Suppressor macrophage treated with lipopolysaccharide for 4 hours (primary cell): ENCODE measurements around the gene CACNA2D4.

Experiments used
- DNase-seq: peaks from one replicate; pipeline ENCODE4 v3.0.0-alpha.2; 2020

CACNA2D4 gene

GRCh38 chr12:1885599-1886245 is 32.7 kb downstream of the CACNA2D4 start:
- no peak for DNase-seq

GRCh38 chr12:1885082-1885596 is 33.3 kb downstream of the CACNA2D4 start:
- no peak for DNase-seq

GRCh38 chr12:1884651-1885050 is 33.8 kb downstream of the CACNA2D4 start:
- DNase-seq = no peak

- DNase-seq = no peak
Observed at GRCh38 chr12:1883513-1883912, 34.9 kb downstream of the CACNA2D4 start.

- DNase-seq = no peak
Observed at GRCh38 chr12:1882850-1883470, 35.5 kb downstream of the CACNA2D4 start.

- no peak for DNase-seq
Observed at GRCh38 chr12:1882405-1882804, 36.0 kb downstream of the CACNA2D4 start.

- DNase-seq = no peak
Observed at GRCh38 chr12:1881936-1882335, 36.5 kb downstream of the CACNA2D4 start.

GRCh38 chr12:1881301-1881700 is 37.2 kb downstream of the CACNA2D4 start:
- DNase-seq = no peak

- no peak for DNase-seq
Observed at GRCh38 chr12:1880876-1881275, 37.6 kb downstream of the CACNA2D4 start.

GRCh38 chr12:1880153-1880845 is 38.2 kb downstream of the CACNA2D4 start:
- DNase-seq = no peak

- no peak for DNase-seq
Observed at GRCh38 chr12:1879633-1880032, 38.8 kb downstream of the CACNA2D4 start.

GRCh38 chr12:1878695-1879094 is 39.8 kb downstream of the CACNA2D4 start:
- no peak for DNase-seq

- no peak for DNase-seq
Observed at GRCh38 chr12:1878214-1878613, 40.2 kb downstream of the CACNA2D4 start.

- no peak for DNase-seq
Observed at GRCh38 chr12:1877169-1877878, 41.1 kb downstream of the CACNA2D4 start.

- DNase-seq = no peak
Observed at GRCh38 chr12:1876086-1876485, 42.4 kb downstream of the CACNA2D4 start.

GRCh38 chr12:1875608-1876007 is 42.8 kb downstream of the CACNA2D4 start:
- no peak for DNase-seq

- no peak for DNase-seq
Observed at GRCh38 chr12:1873531-1874510, 44.6 kb downstream of the CACNA2D4 start.

- no peak for DNase-seq
Observed at GRCh38 chr12:1872448-1872847, 46.0 kb downstream of the CACNA2D4 start.

GRCh38 chr12:1872001-1872400 is 46.5 kb downstream of the CACNA2D4 start:
- no peak for DNase-seq

GRCh38 chr12:1870998-1871917 is 47.2 kb downstream of the CACNA2D4 start:
- DNase-seq = no peak

- DNase-seq = no peak
Observed at GRCh38 chr12:1870086-1870485, 48.4 kb downstream of the CACNA2D4 start.
